Suprapubic skin (tissue), 4 donors: Measurements from ENCODE around the gene PUM1.

Experiments
- POLR2A ChIP-seq, 2 donors: fragments of 450-650 bp; IDR thresholded peaks; one replicate each; pipeline ENCODE4 v1.6.1; 2017; ENCODE audit warnings: antibody characterized with exemption in 2 of 2, mild to moderate bottlenecking in 2 of 2, moderate library complexity in 2 of 2
- POLR2AphosphoS5 ChIP-seq, 3 donors: sonication (generic); formaldehyde crosslinking; IDR thresholded peaks; one replicate each; pipeline ENCODE4 v1.6.1; 2017; ENCODE audit warnings: antibody characterized with exemption in 3 of 3
- TF ChIP-seq, protein P1 (sequence below), 2 donors: fragments of 200-600 bp in 1 of 2; fragments of 450-650 bp in 1 of 2; sonication (generic) in 1 of 2; IDR thresholded peaks; one replicate each; pipeline ENCODE4 v1.5.1; 2016 to 2019; ENCODE audit warnings: antibody characterized with exemption in 2 of 2, mild to moderate bottlenecking in 1 of 2, moderate library complexity in 1 of 2

- TF ChIP-seq, protein P1, sequence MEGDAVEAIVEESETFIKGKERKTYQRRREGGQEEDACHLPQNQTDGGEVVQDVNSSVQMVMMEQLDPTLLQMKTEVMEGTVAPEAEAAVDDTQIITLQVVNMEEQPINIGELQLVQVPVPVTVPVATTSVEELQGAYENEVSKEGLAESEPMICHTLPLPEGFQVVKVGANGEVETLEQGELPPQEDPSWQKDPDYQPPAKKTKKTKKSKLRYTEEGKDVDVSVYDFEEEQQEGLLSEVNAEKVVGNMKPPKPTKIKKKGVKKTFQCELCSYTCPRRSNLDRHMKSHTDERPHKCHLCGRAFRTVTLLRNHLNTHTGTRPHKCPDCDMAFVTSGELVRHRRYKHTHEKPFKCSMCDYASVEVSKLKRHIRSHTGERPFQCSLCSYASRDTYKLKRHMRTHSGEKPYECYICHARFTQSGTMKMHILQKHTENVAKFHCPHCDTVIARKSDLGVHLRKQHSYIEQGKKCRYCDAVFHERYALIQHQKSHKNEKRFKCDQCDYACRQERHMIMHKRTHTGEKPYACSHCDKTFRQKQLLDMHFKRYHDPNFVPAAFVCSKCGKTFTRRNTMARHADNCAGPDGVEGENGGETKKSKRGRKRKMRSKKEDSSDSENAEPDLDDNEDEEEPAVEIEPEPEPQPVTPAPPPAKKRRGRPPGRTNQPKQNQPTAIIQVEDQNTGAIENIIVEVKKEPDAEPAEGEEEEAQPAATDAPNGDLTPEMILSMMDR (IDR thresholded peaks at IDR 0.05): no peak
- TF ChIP-seq POLR2A (IDR thresholded peaks at IDR 0.05) (no peak), POLR2AphosphoS5 (IDR thresholded peaks at IDR 0.05) (no peak)
Observed at GRCh38 chr1:31003613-31004230, 61.8 kb downstream of the PUM1 start.
